HG02938 (cell line): ENCODE results near the gene MAGEF1.
"Not testable (repeated sequence)": the region's sequence is repeated elsewhere in the genome, so short reads cannot be mapped to it uniquely, and the experiment has no call there.

Experiments
- ATAC-seq: cut with Tn5 transposase; IDR thresholded peaks from one replicate; pipeline ENCODE4 v1.9.1; 2021; ENCODE audit warnings: mild to moderate bottlenecking, moderate library complexity; ENCODE audit not compliant: unreplicated experiment

MAGEF1 gene

GRCh38 chr3:184742676-184743135 lies 30.8 kb upstream of the MAGEF1 start:
- no peak for ATAC-seq

DNA sequence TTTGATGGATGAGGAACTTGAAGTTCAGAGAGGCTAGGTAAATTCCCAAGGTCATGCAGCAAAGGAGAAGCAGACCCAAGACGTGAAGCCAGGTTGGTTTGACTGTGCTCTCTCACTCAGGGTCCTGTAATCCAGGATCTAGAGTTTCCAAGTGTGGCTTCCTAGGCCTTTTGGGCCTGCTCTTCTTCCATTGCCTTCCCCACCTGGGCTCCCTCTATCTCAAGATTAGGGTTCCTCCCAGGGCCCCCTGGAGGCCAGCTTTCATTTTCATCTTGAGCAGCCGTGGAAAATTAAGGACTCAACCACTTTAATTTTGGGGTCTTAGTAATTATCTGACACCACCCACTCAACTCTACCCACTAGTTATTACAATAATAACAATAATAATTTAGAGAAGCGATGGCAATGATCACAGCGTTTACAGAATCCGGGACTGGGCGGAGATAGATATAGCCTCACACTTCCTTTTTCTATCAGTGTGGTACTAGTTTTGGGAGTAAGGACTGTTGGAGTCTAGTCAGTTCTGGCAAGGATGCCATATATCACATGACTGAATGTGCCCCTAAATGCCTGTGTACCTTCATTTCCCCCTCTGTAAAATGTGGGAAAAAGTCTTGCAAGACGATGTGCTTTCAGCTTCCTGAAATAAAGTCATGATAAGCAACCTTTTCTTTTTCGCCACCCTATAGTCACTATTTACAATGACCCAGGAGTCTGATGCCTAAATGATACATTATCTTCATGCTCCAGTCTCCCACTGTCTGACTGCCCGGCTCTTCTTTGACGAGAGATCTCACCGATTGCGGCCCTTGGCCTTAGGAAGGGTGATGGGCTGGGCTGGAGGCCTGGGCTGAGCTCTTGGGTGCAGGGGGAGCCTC lies 30.2 kb upstream of the MAGEF1 start:
- ATAC-seq = no peak

DNA sequence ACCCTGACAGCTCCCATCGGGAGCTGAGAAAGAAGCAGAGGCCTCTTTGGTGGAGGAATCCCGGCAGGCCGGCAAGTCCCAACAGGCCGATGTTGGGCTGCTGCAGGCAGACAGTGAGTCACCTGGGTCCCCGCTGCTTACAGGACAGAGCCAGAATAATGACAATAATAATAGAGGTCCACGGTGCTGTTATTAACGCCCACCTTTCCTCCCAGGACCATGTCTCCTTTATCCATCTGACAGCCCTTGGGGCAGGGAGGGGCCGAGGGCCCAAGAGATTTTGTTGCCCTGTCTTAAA lies 29.3 kb upstream of the MAGEF1 start:
- ATAC-seq = no peak

- no peak for ATAC-seq
Measured at GRCh38 chr3:184740509-184741258, 28.8 kb upstream of the MAGEF1 start.

DNA sequence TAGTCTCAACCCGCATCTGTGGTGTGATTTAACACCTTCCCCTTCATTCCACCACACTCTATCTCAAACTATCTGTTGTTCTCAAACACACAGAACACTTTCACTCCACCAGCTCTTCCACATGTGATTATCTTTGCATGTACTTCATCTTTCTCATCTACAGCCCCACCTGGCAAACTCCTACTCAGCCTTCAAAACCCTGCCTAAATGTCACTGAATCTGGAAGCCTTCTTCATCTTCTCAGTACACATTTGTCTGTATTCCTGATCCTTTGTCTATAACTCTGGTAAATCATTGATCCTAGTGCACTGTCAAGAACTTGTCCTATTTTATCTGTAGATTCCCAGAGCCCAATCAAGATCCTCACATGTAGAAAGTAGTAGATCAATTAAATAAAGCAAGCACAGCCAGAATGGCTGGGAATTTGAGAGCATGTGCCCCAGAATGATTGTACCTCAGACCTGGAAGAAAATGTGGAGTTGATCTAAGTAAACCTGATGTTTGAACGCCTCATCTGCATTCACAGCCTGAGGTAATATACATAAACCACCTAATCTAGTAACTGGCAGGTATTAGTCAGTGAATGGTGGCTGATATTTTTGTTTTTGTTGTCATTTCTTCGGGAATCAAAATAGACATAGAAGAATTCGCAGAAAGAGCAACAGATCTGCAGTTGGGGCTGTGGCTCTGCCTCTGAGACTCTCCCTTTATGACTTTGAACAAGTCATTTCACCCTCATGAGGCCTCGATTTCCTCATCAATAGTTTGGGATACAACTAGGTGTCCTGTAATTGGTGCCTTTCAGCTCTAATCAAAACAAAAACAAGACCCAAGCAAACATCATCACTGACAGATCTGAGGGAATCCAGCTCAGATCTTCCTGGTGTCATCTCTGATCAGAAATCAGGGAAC lies 28.0 kb upstream of the MAGEF1 start:
- no peak for ATAC-seq

- no peak for ATAC-seq
Measured at GRCh38 chr3:184738982-184739381, 27.1 kb upstream of the MAGEF1 start.

- no peak for ATAC-seq
Measured at GRCh38 chr3:184738506-184738890, 26.6 kb upstream of the MAGEF1 start.

- ATAC-seq = no peak
Measured at GRCh38 chr3:184737641-184738505, 26.0 kb upstream of the MAGEF1 start.

DNA sequence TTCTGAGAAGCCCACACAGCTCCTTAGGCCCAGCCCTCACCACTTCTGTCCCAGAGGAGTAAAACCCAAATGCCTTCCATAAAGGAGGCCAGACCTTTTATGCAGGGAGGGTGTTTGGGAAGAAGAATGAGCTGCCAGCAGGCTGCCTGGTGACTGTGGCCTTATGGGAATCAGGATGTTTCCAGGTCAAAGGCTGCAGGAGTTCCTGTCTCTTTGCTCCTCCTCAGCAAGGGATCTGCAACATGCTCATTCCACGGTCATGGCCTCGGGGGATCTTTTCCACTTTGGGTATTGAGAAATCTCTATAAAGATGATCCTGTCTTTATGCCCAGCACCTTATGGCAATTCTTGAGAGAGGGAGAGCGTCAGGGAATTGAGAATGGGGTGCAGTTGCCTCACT lies 25.2 kb upstream of the MAGEF1 start:
- ATAC-seq = no peak

GRCh38 chr3:184734903-184735701 lies 23.2 kb upstream of the MAGEF1 start:
- ATAC-seq = no peak

DNA sequence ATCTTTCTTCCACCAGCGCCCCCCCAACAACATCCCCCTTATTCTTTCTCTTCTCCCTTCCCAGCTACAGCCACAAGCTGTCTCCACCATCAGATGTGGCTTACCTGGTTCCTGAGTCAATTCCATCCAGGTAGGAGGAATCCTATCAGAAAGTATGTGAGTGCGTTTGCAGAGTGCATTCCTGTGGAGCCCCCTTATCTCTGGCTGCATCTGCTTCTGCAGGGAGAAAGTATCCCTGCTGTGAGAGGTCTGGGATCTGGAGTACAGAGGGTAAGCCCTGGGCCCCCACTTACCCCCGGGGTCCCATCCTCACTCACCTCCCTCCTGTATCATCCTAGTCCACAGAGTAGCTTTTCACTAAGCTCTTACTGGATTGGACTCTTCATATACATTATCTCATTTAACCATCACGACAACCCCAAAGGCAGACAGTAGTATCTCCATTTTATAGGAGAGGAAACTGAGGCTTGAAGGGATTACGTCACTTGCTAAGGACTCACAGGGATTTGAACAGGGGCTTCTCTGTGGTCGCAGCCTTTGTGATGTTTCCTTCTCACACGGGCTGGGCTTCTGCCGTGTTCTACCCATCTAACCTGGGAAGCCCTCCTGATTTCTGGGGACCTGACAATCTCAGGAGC lies 22.2 kb upstream of the MAGEF1 start:
- no peak for ATAC-seq

DNA sequence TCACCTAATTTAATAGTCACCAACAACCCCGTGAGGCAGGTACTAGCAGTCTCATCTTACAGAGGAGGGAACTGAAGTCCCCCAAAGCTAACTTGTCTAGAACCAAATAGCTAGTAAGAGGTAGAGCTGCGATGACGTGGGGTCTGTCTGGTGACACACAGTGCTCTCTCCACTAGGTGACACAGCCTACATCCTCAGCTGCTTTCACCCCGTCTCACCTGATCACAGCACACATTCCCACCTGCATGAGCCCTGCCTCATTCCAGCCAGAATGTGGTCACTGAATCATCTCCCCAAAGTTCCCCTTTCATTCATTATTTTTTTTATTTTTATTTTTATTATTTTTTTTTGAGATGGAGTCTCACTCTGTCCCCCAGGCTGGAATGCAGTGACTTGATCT lies 21.3 kb upstream of the MAGEF1 start:
- no peak for ATAC-seq

DNA sequence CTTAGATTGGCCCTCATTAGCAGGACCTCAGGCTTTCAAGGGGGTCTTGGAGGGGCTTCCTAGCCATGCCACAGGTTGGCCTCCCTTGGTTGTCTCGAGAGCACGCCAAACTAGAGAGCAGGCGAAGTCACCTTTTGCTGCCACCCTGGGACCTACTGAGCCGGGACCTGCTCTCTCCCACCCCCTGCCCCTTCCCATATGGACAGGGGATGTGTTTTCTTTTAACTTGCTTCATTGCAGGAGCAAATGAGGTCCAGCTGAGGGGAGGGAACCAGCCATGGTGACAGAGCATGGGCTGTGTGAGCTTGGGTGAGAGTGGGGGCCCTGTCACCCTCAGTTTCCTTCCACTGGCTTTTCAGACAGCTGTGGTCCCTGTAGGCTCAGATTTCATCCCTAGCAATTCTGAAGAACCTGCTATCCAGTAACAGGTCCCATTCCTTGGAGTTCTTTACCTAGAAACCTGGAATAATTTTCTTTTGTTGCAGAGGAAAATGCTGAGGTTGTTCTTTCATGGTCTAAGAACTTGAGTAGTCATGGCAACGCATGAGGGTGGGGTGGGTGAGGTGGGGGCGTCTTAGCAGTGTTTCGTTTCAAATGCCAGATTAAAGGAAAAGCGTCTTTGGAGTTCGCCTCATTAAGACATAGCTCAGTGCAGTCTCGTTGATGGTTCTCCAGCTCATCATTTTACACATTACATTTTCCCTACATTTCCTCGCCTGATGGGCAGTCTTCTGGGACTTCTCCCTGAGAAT lies 20.1 kb upstream of the MAGEF1 start:
- ATAC-seq = no peak

- no peak for ATAC-seq
Measured at GRCh38 chr3:184730924-184731323, 19.1 kb upstream of the MAGEF1 start.

- not testable (repeated sequence) for ATAC-seq
Measured at GRCh38 chr3:184729154-184729553, 17.3 kb upstream of the MAGEF1 start.

- ATAC-seq = no peak
Measured at GRCh38 chr3:184728010-184728527, 16.2 kb upstream of the MAGEF1 start.

- ATAC-seq = no peak
Measured at GRCh38 chr3:184727357-184728009, 15.6 kb upstream of the MAGEF1 start.

DNA sequence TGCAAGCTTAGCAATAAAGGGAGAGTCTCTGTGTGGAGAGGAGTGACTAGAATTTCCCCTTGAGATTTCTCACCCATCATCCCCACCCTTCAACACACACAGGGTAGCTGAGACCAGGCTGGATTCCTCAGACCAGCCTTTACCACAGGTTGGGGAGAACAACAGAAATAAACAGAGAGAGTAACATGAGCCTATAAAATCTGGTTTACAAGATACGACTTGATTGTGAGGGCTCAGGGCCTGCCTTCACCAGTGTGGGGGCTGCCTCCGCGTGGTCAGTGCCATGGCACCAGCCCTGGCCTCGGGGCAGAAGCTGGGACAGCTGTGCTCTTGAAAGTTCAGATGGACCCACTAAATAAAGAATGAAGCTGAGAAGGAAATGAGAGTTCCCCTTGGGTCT lies 14.6 kb upstream of the MAGEF1 start:
- no peak for ATAC-seq
